ENCODE measurements around the gene SLC25A22. TPM values are rescaled to one million over a fixed set of nuclear protein-coding genes. Genes with fewer than 3 reads are reported as not detected.

The SLC25A22 gene
- total and polyA plus RNA-seq, 2 donors (not counting 1 experiment from before 2014, with no cell fraction given): 9.9 to 10.4 TPM

DNA sequence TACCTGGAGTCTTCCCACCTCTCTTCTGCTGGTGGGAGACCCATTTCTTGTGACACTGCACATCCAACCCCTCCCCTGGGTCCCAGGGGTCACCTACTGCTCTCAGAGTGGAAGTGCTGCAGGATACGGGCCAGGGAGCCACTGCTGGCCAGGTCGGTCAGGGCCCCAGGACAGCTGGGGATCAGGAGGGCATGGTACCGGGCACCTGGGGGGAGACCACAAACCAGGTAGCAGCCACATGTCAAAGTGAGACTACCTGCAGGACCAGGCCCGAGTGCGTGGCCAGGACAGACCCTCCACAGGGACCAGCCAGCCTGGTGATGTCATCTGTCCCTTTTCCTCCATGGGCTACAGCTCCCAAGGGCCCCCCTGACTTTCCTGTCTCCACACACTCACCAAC lies 24.7 kb downstream of the SLC25A22 start:
- Histone ChIP-seq H3K36me3 (ENCODE audit: control insufficient read depth, insufficient read depth, low read length) (peaks cover 31% of the 10 kb centered on the region), H3K4me2 (ENCODE audit: extremely low read depth, insufficient read depth, low read length) (no peak overlapping the region), H3K4me3 (replicated peaks in 1 of 4; ENCODE audit: control extremely low read depth in 1 of 4, insufficient read depth in 1 of 4, low read depth in 3 of 4, low read length in 4 of 4) (no peak overlapping the region), H2AFZ (ENCODE audit: low read length) (no peak overlapping the region), H3K27me3 (ENCODE audit: control insufficient read depth, insufficient read depth, low read length) (no peaks in the 10 kb centered on the region), H3K4me1 (ENCODE audit: control insufficient read depth, extremely low read depth, insufficient read depth, low read length) (no peaks in the 10 kb centered on the region), H3K27ac (ENCODE audit: insufficient read depth, low read length) (no peak overlapping the region), H3K9ac (ENCODE audit: insufficient read depth, low read length) (no peak overlapping the region), H4K20me1 (ENCODE audit: control insufficient read depth, extremely low read depth, insufficient read depth, low read length) (no peaks in the 10 kb centered on the region), H3K9me3 (ENCODE audit: control insufficient read depth, insufficient read depth, low read depth, low read length) (no peaks in the 10 kb centered on the region), H3K79me2 (ENCODE audit: control insufficient read depth, insufficient read depth, low read length) (peaks cover 65% of the 10 kb centered on the region)
- DNase-seq (ENCODE audit: low read depth in 2 of 2): no peak
- TF ChIP-seq EZH2 (IDR thresholded peaks at IDR 0.05; ENCODE audit: low read length, missing control alignments): no peak
- TF ChIP-seq, protein P1, sequence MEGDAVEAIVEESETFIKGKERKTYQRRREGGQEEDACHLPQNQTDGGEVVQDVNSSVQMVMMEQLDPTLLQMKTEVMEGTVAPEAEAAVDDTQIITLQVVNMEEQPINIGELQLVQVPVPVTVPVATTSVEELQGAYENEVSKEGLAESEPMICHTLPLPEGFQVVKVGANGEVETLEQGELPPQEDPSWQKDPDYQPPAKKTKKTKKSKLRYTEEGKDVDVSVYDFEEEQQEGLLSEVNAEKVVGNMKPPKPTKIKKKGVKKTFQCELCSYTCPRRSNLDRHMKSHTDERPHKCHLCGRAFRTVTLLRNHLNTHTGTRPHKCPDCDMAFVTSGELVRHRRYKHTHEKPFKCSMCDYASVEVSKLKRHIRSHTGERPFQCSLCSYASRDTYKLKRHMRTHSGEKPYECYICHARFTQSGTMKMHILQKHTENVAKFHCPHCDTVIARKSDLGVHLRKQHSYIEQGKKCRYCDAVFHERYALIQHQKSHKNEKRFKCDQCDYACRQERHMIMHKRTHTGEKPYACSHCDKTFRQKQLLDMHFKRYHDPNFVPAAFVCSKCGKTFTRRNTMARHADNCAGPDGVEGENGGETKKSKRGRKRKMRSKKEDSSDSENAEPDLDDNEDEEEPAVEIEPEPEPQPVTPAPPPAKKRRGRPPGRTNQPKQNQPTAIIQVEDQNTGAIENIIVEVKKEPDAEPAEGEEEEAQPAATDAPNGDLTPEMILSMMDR (conservative IDR thresholded peaks at IDR 0.05 in 1 of 2, IDR thresholded peaks at IDR 0.05 in 1 of 2; ENCODE audit: low read depth in 1 of 2, low read length in 2 of 2): no peak

DNA sequence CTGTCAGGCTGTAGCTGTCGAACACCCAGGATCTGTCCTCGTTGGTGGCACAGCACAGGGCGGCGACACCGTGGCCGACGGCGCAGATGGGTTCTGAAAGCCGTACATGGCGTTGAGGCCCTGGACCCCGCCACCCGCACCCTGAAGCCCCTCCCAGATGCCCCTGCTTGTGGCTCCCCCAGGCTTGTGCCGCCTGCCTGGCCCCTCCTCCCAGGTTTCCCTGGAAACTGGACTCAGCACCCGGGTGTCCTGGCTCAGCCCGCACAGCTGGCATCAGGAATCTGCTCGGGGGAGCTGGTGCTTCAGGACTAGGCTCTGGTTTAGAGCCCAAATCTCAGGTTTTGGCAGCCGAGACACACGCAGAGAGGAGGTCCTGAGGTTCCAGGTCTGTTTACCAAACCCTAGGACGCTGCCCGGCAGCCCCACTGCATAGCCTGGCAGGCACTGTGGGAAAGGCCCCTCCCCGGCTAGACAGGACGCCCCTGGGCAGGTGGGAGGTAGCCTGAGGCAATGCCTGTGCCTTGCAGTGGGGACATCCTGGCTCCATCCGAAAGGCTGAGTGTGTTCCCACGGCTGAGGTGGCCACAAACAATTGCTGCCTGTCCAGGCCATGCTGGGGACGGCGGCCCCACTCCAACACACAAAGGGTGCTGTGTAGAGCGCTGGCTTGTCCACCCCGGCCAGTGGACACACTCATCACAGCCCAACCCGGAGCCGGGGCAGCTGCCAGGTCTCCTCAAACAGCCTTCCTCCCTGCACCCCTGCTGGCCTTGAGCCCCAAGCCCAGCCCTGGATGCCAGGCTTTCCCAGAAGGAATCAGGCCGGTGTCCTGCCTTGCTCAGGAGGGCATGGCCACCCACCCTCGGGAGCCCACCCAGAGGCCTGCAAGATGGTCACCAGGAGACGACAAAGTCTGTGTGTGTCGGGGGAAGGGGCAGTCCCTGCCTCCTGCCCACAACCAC lies 25.4 kb downstream of the SLC25A22 start:
- H3K9ac ChIP-seq (ENCODE audit: insufficient read depth, low read length): no peak overlapping the region
- no peaks in the 10 kb centered on the region for H3K9me3 ChIP-seq (ENCODE audit: control insufficient read depth, insufficient read depth, low read depth, low read length)
- TF ChIP-seq, protein P1 (conservative IDR thresholded peaks at IDR 0.05 in 1 of 2, IDR thresholded peaks at IDR 0.05 in 1 of 2; ENCODE audit: low read depth in 1 of 2, low read length in 2 of 2): no peak
- TF ChIP-seq EZH2 (IDR thresholded peaks at IDR 0.05; ENCODE audit: low read length, missing control alignments): no peak
- H3K27ac ChIP-seq (ENCODE audit: insufficient read depth, low read length): no peak overlapping the region
- H3K27me3 ChIP-seq (ENCODE audit: control insufficient read depth, insufficient read depth, low read length): no peaks in the 10 kb centered on the region
- H3K4me2 ChIP-seq (ENCODE audit: extremely low read depth, insufficient read depth, low read length): no peak overlapping the region
- H3K79me2 ChIP-seq (ENCODE audit: control insufficient read depth, insufficient read depth, low read length): peaks cover 58% of the 10 kb centered on the region
- H2AFZ ChIP-seq (ENCODE audit: low read length): no peak overlapping the region
- H3K4me1 ChIP-seq (ENCODE audit: control insufficient read depth, extremely low read depth, insufficient read depth, low read length): no peaks in the 10 kb centered on the region
- no peak overlapping the region for H3K4me3 ChIP-seq (replicated peaks in 1 of 4; ENCODE audit: control extremely low read depth in 1 of 4, insufficient read depth in 1 of 4, low read depth in 3 of 4, low read length in 4 of 4)
- H3K36me3 ChIP-seq (ENCODE audit: control insufficient read depth, insufficient read depth, low read length): peaks cover 31% of the 10 kb centered on the region
- no peak for DNase-seq (ENCODE audit: low read depth in 2 of 2)
- no peaks in the 10 kb centered on the region for H4K20me1 ChIP-seq (ENCODE audit: control insufficient read depth, extremely low read depth, insufficient read depth, low read length)

DNA sequence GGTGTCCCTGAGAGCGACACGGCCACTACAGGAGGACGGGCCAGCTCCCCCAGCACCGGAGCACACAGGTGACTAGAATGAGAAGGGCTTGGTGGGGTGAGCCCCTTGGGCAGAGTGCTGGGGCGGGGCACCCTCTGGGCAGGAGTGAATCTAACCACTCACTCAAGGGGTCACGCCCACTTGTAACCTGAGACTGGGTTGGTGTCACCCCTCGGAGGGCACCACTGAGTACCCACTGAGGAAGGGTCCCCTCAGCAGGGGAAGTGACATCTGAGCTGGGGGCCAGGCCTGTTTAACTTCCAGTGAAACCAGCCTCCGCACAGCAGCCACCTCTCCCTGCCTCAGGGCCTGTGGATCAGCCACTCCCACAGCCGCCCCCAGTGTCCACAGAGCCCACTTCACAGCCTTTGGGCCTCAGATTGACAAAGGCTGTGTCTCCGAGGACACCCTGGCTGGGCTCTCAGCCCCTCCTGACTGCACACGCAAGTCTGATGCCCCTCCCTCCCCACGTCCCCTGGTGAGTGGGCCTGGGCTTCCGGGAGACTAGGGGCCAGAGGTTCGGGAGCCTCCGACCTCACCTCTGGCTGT lies 26.4 kb downstream of the SLC25A22 start:
- H3K4me1 ChIP-seq (ENCODE audit: control insufficient read depth, extremely low read depth, insufficient read depth, low read length): no peaks in the 10 kb centered on the region
- no peak overlapping the region for H3K4me2 ChIP-seq (ENCODE audit: extremely low read depth, insufficient read depth, low read length)
- no peak overlapping the region for H3K9ac ChIP-seq (ENCODE audit: insufficient read depth, low read length)
- no peak overlapping the region for H2AFZ ChIP-seq (ENCODE audit: low read length)
- H3K36me3 ChIP-seq (ENCODE audit: control insufficient read depth, insufficient read depth, low read length): peaks cover 33% of the 10 kb centered on the region
- no peak overlapping the region for H3K27ac ChIP-seq (ENCODE audit: insufficient read depth, low read length)
- H3K9me3 ChIP-seq (ENCODE audit: control insufficient read depth, insufficient read depth, low read depth, low read length): no peaks in the 10 kb centered on the region
- H3K27me3 ChIP-seq (ENCODE audit: control insufficient read depth, insufficient read depth, low read length): no peaks in the 10 kb centered on the region
- H3K79me2 ChIP-seq (ENCODE audit: control insufficient read depth, insufficient read depth, low read length): peaks cover 54% of the 10 kb centered on the region
- TF ChIP-seq, protein P1 (conservative IDR thresholded peaks at IDR 0.05 in 1 of 2, IDR thresholded peaks at IDR 0.05 in 1 of 2; ENCODE audit: low read depth in 1 of 2, low read length in 2 of 2): no peak
- no peak for TF ChIP-seq EZH2 (IDR thresholded peaks at IDR 0.05; ENCODE audit: low read length, missing control alignments)
- H3K4me3 ChIP-seq (replicated peaks in 1 of 4; ENCODE audit: control extremely low read depth in 1 of 4, insufficient read depth in 1 of 4, low read depth in 3 of 4, low read length in 4 of 4): no peak overlapping the region
- DNase-seq (ENCODE audit: low read depth in 2 of 2): no peak
- H4K20me1 ChIP-seq (ENCODE audit: control insufficient read depth, extremely low read depth, insufficient read depth, low read length): no peaks in the 10 kb centered on the region
